Superior temporal gyrus (tissue), 1 donor: ENCODE measurements around the gene INPP4A.
A peak's percentile ranks its signal among the peaks of the same experiment; 100 is the strongest.

Experiments used
- DNase-seq: peaks from one replicate; pipeline ENCODE4 v3.0.0-alpha.2; 2016; ENCODE audit errors: extremely low spot score

Gene INPP4A

GRCh38 chr2:98514879-98515249 is 70.2 kb downstream of the INPP4A start:
- DNase-seq, result no peak

GRCh38 chr2:98515250-98515991 is 70.8 kb downstream of the INPP4A start:
- peak; percentile 47 for DNase-seq

GRCh38 chr2:98516571-98516970 is 71.9 kb downstream of the INPP4A start:
- no peak for DNase-seq

- DNase-seq, result no peak
Observed at GRCh38 chr2:98517636-98518035, 73.0 kb downstream of the INPP4A start.

- DNase-seq, result no peak
Observed at GRCh38 chr2:98518101-98518500, 73.4 kb downstream of the INPP4A start.

GRCh38 chr2:98519156-98519555 is 74.5 kb downstream of the INPP4A start:
- DNase-seq, result no peak

GRCh38 chr2:98519851-98520250 is 75.2 kb downstream of the INPP4A start:
- DNase-seq, result no peak

- DNase-seq, result no peak
Observed at GRCh38 chr2:98520806-98521205, 76.1 kb downstream of the INPP4A start.

- DNase-seq, result no peak
Observed at GRCh38 chr2:98521266-98521665, 76.6 kb downstream of the INPP4A start.

- DNase-seq, result no peak
Observed at GRCh38 chr2:98522854-98523253, 78.2 kb downstream of the INPP4A start.

GRCh38 chr2:98524168-98524567 is 79.5 kb downstream of the INPP4A start:
- DNase-seq, result no peak

- DNase-seq, result no peak
Observed at GRCh38 chr2:98528349-98528748, 83.7 kb downstream of the INPP4A start.

- DNase-seq, result no peak
Observed at GRCh38 chr2:98530114-98530513, 85.5 kb downstream of the INPP4A start.

- no peak for DNase-seq
Observed at GRCh38 chr2:98532756-98533155, 88.1 kb downstream of the INPP4A start.

- DNase-seq, result no peak
Observed at GRCh38 chr2:98533547-98533946, 88.9 kb downstream of the INPP4A start.

GRCh38 chr2:98534761-98535160 is 90.1 kb downstream of the INPP4A start:
- DNase-seq, result no peak

GRCh38 chr2:98535971-98536677 is 91.5 kb downstream of the INPP4A start:
- no peak for DNase-seq

GRCh38 chr2:98537390-98538126 is 92.9 kb downstream of the INPP4A start:
- no peak for DNase-seq

- peak; percentile 58 for DNase-seq
Observed at GRCh38 chr2:98538280-98539041, 93.8 kb downstream of the INPP4A start.

GRCh38 chr2:98539056-98539735 is 94.5 kb downstream of the INPP4A start:
- no peak for DNase-seq

- DNase-seq, result no peak
Observed at GRCh38 chr2:98540536-98540935, 95.9 kb downstream of the INPP4A start.
